ENCODE results near the gene RRP1B. TPM values are rescaled to one million over a fixed set of nuclear protein-coding genes. Genes with fewer than 3 reads are reported as not detected.
A peak's percentile ranks its signal among the peaks of the same experiment; 100 is the strongest.

RRP1B gene
- total and polyA plus RNA-seq, 2 of the 13 experiments (the other 11 are each of a cell fraction or from before 2014, with no cell fraction given) = 16.3 to 46.2 TPM

DNA sequence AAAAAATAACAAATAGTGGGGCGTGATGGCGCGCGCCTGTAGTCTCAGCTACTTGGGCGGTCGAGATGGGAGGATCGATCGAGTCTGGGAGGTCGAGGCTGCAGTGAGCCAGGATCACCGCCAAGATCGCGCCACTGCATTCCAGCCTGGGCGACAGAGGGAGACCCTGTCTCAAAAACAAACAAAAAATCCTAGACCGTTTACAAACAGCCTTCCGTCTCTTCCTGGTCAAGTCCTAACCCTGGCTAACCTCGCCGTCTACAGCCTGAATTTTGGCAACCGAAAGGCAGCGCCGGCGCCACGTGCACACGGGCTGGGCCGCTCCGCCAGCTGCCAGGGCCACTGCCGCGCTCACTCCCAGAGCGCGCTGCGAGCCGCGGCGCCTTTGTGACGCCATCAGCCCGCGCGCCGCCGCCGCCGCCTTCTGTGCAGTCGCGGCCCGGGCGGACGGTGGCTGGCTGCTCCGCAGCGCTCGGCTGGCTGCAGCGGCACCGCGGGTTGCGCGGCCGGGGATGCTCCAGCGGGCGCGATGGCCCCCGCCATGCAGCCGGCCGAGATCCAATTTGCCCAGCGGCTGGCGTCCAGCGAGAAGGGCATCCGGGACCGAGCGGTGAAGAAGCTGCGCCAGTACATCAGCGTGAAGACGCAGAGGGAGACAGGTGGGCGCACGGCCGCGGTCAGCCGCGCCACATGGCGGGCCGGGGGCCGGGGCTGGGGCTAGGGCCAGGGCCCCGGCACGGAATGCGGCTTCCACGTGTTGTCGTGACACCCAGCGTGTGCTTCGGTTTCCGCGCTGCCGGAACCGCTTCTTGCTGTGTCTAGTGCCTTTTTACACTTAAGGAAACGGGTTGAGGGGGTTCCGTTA lies at the start of gene RRP1B, which contains the start of gene HSF2BP (continued):
- TF ChIP-seq, protein P1, sequence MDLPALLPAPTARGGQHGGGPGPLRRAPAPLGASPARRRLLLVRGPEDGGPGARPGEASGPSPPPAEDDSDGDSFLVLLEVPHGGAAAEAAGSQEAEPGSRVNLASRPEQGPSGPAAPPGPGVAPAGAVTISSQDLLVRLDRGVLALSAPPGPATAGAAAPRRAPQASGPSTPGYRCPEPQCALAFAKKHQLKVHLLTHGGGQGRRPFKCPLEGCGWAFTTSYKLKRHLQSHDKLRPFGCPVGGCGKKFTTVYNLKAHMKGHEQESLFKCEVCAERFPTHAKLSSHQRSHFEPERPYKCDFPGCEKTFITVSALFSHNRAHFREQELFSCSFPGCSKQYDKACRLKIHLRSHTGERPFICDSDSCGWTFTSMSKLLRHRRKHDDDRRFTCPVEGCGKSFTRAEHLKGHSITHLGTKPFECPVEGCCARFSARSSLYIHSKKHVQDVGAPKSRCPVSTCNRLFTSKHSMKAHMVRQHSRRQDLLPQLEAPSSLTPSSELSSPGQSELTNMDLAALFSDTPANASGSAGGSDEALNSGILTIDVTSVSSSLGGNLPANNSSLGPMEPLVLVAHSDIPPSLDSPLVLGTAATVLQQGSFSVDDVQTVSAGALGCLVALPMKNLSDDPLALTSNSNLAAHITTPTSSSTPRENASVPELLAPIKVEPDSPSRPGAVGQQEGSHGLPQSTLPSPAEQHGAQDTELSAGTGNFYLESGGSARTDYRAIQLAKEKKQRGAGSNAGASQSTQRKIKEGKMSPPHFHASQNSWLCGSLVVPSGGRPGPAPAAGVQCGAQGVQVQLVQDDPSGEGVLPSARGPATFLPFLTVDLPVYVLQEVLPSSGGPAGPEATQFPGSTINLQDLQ (CRISPR knock-in tag; IDR thresholded peaks at IDR 0.05) = peak; percentile 84
- TF ChIP-seq ELK4 (CRISPR knock-in tag; IDR thresholded peaks at IDR 0.05; ENCODE audit: borderline replicate concordance) (peak; percentile 73; the same call in 1 of the 2 replicates), PTBP1 (IDR thresholded peaks at IDR 0.05; ENCODE audit: low read depth, low read length, poor library complexity, severe bottlenecking) (no peak), CEBPG (CRISPR knock-in tag; IDR thresholded peaks at IDR 0.05) (0 out of 2 replicates have a peak, but pooled peaks have one; percentile 21), RXRB (CRISPR knock-in tag; IDR thresholded peaks at IDR 0.05; ENCODE audit: borderline replicate concordance) (no peak; the same call in 1 of the 2 replicates), NR2C2 (CRISPR knock-in tag; IDR thresholded peaks at IDR 0.05; ENCODE audit: borderline replicate concordance) (peak; percentile 72; the same call in 1 of the 2 replicates), AGO1 (IDR thresholded peaks at IDR 0.05; ENCODE audit: low read depth, low read length, poor library complexity, severe bottlenecking) (no peak), ZNF598 (CRISPR knock-in tag; IDR thresholded peaks at IDR 0.05; ENCODE audit: borderline replicate concordance) (no peak), HHEX (CRISPR knock-in tag; IDR thresholded peaks at IDR 0.05) (no peak), ZBTB20 (CRISPR knock-in tag; IDR thresholded peaks at IDR 0.05; ENCODE audit: borderline replicate concordance, low read depth) (peak; percentile 65; the same call in 1 of the 2 replicates)
- TF ChIP-seq, protein P2, sequence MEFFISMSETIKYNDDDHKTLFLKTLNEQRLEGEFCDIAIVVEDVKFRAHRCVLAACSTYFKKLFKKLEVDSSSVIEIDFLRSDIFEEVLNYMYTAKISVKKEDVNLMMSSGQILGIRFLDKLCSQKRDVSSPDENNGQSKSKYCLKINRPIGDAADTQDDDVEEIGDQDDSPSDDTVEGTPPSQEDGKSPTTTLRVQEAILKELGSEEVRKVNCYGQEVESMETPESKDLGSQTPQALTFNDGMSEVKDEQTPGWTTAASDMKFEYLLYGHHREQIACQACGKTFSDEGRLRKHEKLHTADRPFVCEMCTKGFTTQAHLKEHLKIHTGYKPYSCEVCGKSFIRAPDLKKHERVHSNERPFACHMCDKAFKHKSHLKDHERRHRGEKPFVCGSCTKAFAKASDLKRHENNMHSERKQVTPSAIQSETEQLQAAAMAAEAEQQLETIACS (CRISPR knock-in tag; IDR thresholded peaks at IDR 0.05) = peak; percentile 83
- TF ChIP-seq, protein P3, sequence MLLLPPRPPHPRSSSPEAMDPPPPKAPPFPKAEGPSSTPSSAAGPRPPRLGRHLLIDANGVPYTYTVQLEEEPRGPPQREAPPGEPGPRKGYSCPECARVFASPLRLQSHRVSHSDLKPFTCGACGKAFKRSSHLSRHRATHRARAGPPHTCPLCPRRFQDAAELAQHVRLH (CRISPR knock-in tag; IDR thresholded peaks at IDR 0.05; ENCODE audit: borderline replicate concordance, low read depth) = peak; percentile 77; the same call in 1 of the 2 replicates
